HCT116 (cell line): ENCODE measurements around the gene TMEM98. TPM values are rescaled to one million over a fixed set of nuclear protein-coding genes. Genes with fewer than 3 reads are reported as not detected.

ENCODE experiments used
- ATAC-seq: fragments of 200-7000 bp; cut with Tn5 transposase; 2 replicates; pipeline ENCODE4 v1.9.1; 2020; ENCODE audit warnings: mild to moderate bottlenecking, moderate library complexity
- BruUV-seq: library from RNA; stranded (reverse); fragments of 400-500 nt; replicated peaks from 2 replicates; lab custom pipeline; 2021; lab: Mats Ljungman, UMichigan
- CTCF ChIA-PET: fragments of 300-600 bp; sonication (Branson Sonifier 250); formaldehyde crosslinking; loops from one replicate; lab custom pipeline; 2021; ENCODE audit warnings: antibody characterized with exemption; lab: Charles Lee
- POLR2A ChIA-PET: fragments of 300-600, 350-600 bp; sonication (Branson Sonifier 250); formaldehyde crosslinking; loops from one replicate; lab custom pipeline; 2021; ENCODE audit warnings: antibody characterized with exemption; lab: Charles Lee
- RAD21 ChIA-PET, 2 experiments: fragments of 300-600 bp; sonication (Branson Sonifier 250); formaldehyde crosslinking; loops; one replicate each; lab custom pipeline; 2023; ENCODE audit warnings: low total read pairs in 2 of 2; ENCODE audit not compliant: uncharacterized antibody in 2 of 2, unreplicated experiment in 2 of 2, low non-redundant PET in 1 of 2; lab: Charles Lee
- DNase-seq: peaks from one replicate; pipeline ENCODE4 v3.0.0-alpha.2; 2010; ENCODE audit warnings: low read depth, low spot score
- H2AFZ ChIP-seq: fragments of 200-600 bp; shearing (Covaris generic), sonication (generic); 2 replicates; pipeline ENCODE4 v1.6.1; 2017; ENCODE audit warnings: low read depth, mixed run types, mixed read lengths, antibody characterized with exemption, low read length; ENCODE audit not compliant: poor library complexity, severe bottlenecking
- H3K27ac ChIP-seq: 2 replicates; pipeline ENCODE4 v1.5.1; 2012; ENCODE audit warnings: low read depth, low read length
- H3K27me3 ChIP-seq: fragments of 200-600 bp; sonication (generic); 2 replicates; pipeline ENCODE4 v1.6.1; 2016; ENCODE audit warnings: mixed run types, low read length, mixed read lengths; ENCODE audit not compliant: insufficient read depth
- H3K36me3 ChIP-seq, 2 experiments: fragments of 200-500 bp in 1 of 2; fragments of 200-600 bp in 1 of 2; sonication (Bioruptor generic) in 1 of 2; sonication (generic) in 1 of 2; 2 replicates each; pipeline versions ENCODE4 v1.5.1 to v1.6.1; 2014 to 2016; ENCODE audit warnings: low read length in 2 of 2, inconsistent platforms in 1 of 2, mixed read lengths in 1 of 2, mixed run types in 1 of 2; ENCODE audit not compliant: insufficient read depth in 2 of 2, control insufficient read depth in 1 of 2
- H3K4me1 ChIP-seq, 2 experiments: fragments of 200-600 bp in 1 of 2; sonication (generic) in 1 of 2; 2 replicates each; pipeline versions ENCODE4 v1.5.1 to v1.6.1; 2012 to 2017; ENCODE audit warnings: low read length in 2 of 2, inconsistent platforms in 1 of 2, mild to moderate bottlenecking in 1 of 2, mixed read lengths in 1 of 2, mixed run types in 1 of 2, moderate library complexity in 1 of 2; ENCODE audit not compliant: insufficient read depth in 2 of 2, control insufficient read depth in 1 of 2
- H3K4me2 ChIP-seq: fragments of 200-600 bp; sonication (generic); 2 replicates; pipeline ENCODE4 v1.6.1; 2017; ENCODE audit warnings: mixed run types, low read length, mixed read lengths
- H3K4me3 ChIP-seq, 2 experiments: fragments of 200-600 bp in 1 of 2; sonication (generic) in 1 of 2; replicated peaks in 1 of 2; 2 replicates each; pipeline ENCODE4 v1.5.1; 2011 to 2016; ENCODE audit warnings: low read length in 2 of 2, control low read depth in 1 of 2, low read depth in 1 of 2, mild to moderate bottlenecking in 1 of 2, mixed read lengths in 1 of 2, mixed run types in 1 of 2
- H3K79me2 ChIP-seq: fragments of 200-600 bp; sonication (generic); 2 replicates; pipeline ENCODE4 v1.6.1; 2017; ENCODE audit warnings: mild to moderate bottlenecking, mixed run types, low read length, moderate library complexity, mixed read lengths; ENCODE audit not compliant: insufficient read depth
- H3K9ac ChIP-seq: fragments of 200-600 bp; sonication (generic); 2 replicates; pipeline ENCODE4 v1.6.1; 2016; ENCODE audit warnings: low read length, mixed read lengths
- H3K9me2 ChIP-seq: fragments of 200-600 bp; sonication (generic), shearing (Covaris generic); 2 replicates; pipeline ENCODE4 v1.6.1; 2017; ENCODE audit warnings: mixed run types, mild to moderate bottlenecking, moderate library complexity; ENCODE audit not compliant: insufficient read depth
- H3K9me3 ChIP-seq, 2 experiments: fragments of 200-500 bp in 1 of 2; fragments of 200-600 bp in 1 of 2; sonication (Bioruptor generic) in 1 of 2; sonication (generic) in 1 of 2; 2 replicates each; pipeline ENCODE4 v1.6.1; 2014 to 2017; ENCODE audit warnings: low read length in 2 of 2, mixed read lengths in 2 of 2, inconsistent platforms in 1 of 2, low read depth in 1 of 2, mild to moderate bottlenecking in 1 of 2, mixed run types in 1 of 2, moderate library complexity in 1 of 2; ENCODE audit not compliant: control insufficient read depth in 1 of 2, insufficient read depth in 1 of 2
- H4K20me1 ChIP-seq: fragments of 200-600 bp; sonication (generic), shearing (Covaris generic); 2 replicates; pipeline ENCODE4 v1.6.1; 2017; ENCODE audit warnings: mixed run types, mild to moderate bottlenecking, moderate library complexity; ENCODE audit not compliant: insufficient read depth
- CBX3 ChIP-seq: IDR thresholded peaks from 2 replicates; pipeline ENCODE4 v1.6.1; 2012; ENCODE audit warnings: low read depth
- CEBPB ChIP-seq: IDR thresholded peaks from 2 replicates; pipeline ENCODE4 v1.6.1; 2012; ENCODE audit warnings: low read depth
- EZH2 ChIP-seq: fragments of 200-600 bp; sonication (generic); IDR thresholded peaks from 2 replicates; pipeline ENCODE4 v1.6.1; 2017; ENCODE audit warnings: antibody characterized with exemption, mixed run types
- FOSL1 ChIP-seq: IDR thresholded peaks from 2 replicates; pipeline ENCODE4 v1.6.1; 2012; ENCODE audit warnings: low read depth
- JUND ChIP-seq: IDR thresholded peaks from 2 replicates; pipeline ENCODE4 v1.6.1; 2012
- POLR2A ChIP-seq: IDR thresholded peaks from 2 replicates; pipeline ENCODE4 v1.7.0; 2011; ENCODE audit warnings: borderline replicate concordance; ENCODE audit not compliant: insufficient read depth, insufficient read length; ENCODE audit errors: extremely low read depth
- RAD21 ChIP-seq: IDR thresholded peaks from 2 replicates; pipeline ENCODE4 v1.6.1; 2012; ENCODE audit warnings: low read depth, mild to moderate bottlenecking
- SRF ChIP-seq: IDR thresholded peaks from 2 replicates; pipeline ENCODE4 v1.6.1; 2012; ENCODE audit warnings: low read depth
- TCF7L2 ChIP-seq: IDR thresholded peaks from 2 replicates; pipeline ENCODE4 v1.7.0; 2011; ENCODE audit warnings: borderline replicate concordance, inconsistent platforms; ENCODE audit not compliant: insufficient read depth, insufficient read length; ENCODE audit errors: extremely low read depth
- ZNF274 ChIP-seq: fragments of 200-500 bp; sonication (Bioruptor generic); IDR thresholded peaks from 2 replicates; pipeline ENCODE4 v1.6.1; 2014; ENCODE audit warnings: mild to moderate bottlenecking, low read depth, low read length, inconsistent platforms
- intact Hi-C: fragments of 100-400 bp; cut with micrococcal nuclease; formaldehyde crosslinking; loops from 2 replicates; pipeline ENCODE4 v1.10.0; 2022
- total RNA-seq: library from RNA; stranded (reverse); gene quantifications from one replicate; pipeline ENCODE4 v1.2.1, GENCODE V29; 2021; ENCODE audit not compliant: unreplicated experiment
- TF ChIP-seq, protein P1 (sequence below): IDR thresholded peaks from 2 replicates; pipeline ENCODE4 v1.6.1; 2011; ENCODE audit warnings: mild to moderate bottlenecking, low read length, moderate library complexity; ENCODE audit not compliant: insufficient replicate concordance; ENCODE audit errors: extremely low read depth
- TF ChIP-seq, protein P2 (sequence below), 3 experiments: fragments of 200-600 bp in 1 of 3; sonication (generic) in 1 of 3; IDR thresholded peaks in 2 of 3; conservative IDR thresholded peaks in 1 of 3; 2 replicates each; pipeline ENCODE4 v1.5.1; 2012 to 2017; ENCODE audit warnings: low read depth in 2 of 3, low read length in 2 of 3, antibody characterized with exemption in 1 of 3, borderline replicate concordance in 1 of 3, control low read depth in 1 of 3, mild to moderate bottlenecking in 1 of 3, mixed read lengths in 1 of 3, mixed run types in 1 of 3, moderate library complexity in 1 of 3; ENCODE audit not compliant: insufficient read depth in 1 of 3
- TF ChIP-seq, protein P3 (sequence below): IDR thresholded peaks from 2 replicates; pipeline ENCODE4 v1.6.1; 2012; ENCODE audit warnings: low read depth

Gene TMEM98
- total RNA-seq, 1 experiment from 2014 or later, result 29.3 TPM

DNA sequence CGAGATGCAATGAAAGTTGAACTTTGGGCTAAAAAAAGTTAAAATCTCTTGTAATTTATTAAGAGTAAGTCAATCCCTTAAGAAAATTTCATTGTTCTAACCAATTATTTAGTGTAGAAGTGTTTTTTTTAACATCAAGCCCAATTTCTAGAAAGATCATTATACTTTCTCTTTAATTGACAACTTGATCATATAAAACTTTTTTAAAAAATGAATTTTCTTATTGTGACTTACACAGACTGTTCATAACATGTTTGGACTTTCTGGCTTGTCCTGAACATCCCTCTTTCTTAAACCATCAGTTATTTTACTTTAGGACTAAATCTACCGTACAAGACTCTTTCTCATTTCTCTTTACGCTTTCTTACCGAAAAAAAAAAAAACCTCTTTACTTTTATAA is 26.2 kb upstream of the TMEM98 start (continued):
- TF ChIP-seq TCF7L2 (no peak), CEBPB (no peak), FOSL1 (no peak), ZNF274 (no peak), POLR2A (no peak), RAD21 (no peak), SRF (no peak), CBX3 (no peak), JUND (no peak)
- TF ChIP-seq, protein P1, sequence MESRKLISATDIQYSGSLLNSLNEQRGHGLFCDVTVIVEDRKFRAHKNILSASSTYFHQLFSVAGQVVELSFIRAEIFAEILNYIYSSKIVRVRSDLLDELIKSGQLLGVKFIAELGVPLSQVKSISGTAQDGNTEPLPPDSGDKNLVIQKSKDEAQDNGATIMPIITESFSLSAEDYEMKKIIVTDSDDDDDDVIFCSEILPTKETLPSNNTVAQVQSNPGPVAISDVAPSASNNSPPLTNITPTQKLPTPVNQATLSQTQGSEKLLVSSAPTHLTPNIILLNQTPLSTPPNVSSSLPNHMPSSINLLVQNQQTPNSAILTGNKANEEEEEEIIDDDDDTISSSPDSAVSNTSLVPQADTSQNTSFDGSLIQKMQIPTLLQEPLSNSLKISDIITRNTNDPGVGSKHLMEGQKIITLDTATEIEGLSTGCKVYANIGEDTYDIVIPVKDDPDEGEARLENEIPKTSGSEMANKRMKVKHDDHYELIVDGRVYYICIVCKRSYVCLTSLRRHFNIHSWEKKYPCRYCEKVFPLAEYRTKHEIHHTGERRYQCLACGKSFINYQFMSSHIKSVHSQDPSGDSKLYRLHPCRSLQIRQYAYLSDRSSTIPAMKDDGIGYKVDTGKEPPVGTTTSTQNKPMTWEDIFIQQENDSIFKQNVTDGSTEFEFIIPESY, result no peak
- TF ChIP-seq, all 23 proteins: peak for 0

GRCh38 chr17:32903774-32904673 is 23.9 kb upstream of the TMEM98 start:
- ChIA-PET POLR2A (no interaction called here), CTCF (interaction anchor here (0.9 kb wide), 1 partner anchor 27 kb away, joined by 4 read pairs; the partner anchor contains the start of gene MYO1D), RAD21 (no interaction called here)
- no peak for ATAC-seq
- Histone ChIP-seq H3K9me3 (no peaks in the 10 kb centered on the region), H3K4me3 (no peak overlapping the region), H3K79me2 (no peaks in the 10 kb centered on the region), H3K4me1 (no peaks in the 10 kb centered on the region), H2AFZ (no peak overlapping the region), H3K9ac (no peak overlapping the region), H3K4me2 (no peak overlapping the region), H3K27me3 (no peaks in the 10 kb centered on the region), H3K27ac (no peak overlapping the region), H4K20me1 (no peaks in the 10 kb centered on the region), H3K36me3 (no peaks in the 10 kb centered on the region), H3K9me2 (no peaks in the 10 kb centered on the region)
- intact Hi-C loops, result no loop called here
- TF ChIP-seq, protein P2, sequence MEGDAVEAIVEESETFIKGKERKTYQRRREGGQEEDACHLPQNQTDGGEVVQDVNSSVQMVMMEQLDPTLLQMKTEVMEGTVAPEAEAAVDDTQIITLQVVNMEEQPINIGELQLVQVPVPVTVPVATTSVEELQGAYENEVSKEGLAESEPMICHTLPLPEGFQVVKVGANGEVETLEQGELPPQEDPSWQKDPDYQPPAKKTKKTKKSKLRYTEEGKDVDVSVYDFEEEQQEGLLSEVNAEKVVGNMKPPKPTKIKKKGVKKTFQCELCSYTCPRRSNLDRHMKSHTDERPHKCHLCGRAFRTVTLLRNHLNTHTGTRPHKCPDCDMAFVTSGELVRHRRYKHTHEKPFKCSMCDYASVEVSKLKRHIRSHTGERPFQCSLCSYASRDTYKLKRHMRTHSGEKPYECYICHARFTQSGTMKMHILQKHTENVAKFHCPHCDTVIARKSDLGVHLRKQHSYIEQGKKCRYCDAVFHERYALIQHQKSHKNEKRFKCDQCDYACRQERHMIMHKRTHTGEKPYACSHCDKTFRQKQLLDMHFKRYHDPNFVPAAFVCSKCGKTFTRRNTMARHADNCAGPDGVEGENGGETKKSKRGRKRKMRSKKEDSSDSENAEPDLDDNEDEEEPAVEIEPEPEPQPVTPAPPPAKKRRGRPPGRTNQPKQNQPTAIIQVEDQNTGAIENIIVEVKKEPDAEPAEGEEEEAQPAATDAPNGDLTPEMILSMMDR (IDR thresholded peaks at IDR 0.05 in 2 of 3, conservative IDR thresholded peaks at IDR 0.05 in 1 of 3; ENCODE audit: borderline replicate concordance in 1 of 3, insufficient read depth in 1 of 3, low read depth in 2 of 3, low read length in 2 of 3), result no peak
- TF ChIP-seq, protein P3, sequence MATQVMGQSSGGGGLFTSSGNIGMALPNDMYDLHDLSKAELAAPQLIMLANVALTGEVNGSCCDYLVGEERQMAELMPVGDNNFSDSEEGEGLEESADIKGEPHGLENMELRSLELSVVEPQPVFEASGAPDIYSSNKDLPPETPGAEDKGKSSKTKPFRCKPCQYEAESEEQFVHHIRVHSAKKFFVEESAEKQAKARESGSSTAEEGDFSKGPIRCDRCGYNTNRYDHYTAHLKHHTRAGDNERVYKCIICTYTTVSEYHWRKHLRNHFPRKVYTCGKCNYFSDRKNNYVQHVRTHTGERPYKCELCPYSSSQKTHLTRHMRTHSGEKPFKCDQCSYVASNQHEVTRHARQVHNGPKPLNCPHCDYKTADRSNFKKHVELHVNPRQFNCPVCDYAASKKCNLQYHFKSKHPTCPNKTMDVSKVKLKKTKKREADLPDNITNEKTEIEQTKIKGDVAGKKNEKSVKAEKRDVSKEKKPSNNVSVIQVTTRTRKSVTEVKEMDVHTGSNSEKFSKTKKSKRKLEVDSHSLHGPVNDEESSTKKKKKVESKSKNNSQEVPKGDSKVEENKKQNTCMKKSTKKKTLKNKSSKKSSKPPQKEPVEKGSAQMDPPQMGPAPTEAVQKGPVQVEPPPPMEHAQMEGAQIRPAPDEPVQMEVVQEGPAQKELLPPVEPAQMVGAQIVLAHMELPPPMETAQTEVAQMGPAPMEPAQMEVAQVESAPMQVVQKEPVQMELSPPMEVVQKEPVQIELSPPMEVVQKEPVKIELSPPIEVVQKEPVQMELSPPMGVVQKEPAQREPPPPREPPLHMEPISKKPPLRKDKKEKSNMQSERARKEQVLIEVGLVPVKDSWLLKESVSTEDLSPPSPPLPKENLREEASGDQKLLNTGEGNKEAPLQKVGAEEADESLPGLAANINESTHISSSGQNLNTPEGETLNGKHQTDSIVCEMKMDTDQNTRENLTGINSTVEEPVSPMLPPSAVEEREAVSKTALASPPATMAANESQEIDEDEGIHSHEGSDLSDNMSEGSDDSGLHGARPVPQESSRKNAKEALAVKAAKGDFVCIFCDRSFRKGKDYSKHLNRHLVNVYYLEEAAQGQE, result no peak
- TF ChIP-seq EZH2, result no peak
- no TSS peak for BruUV-seq
- DNase-seq, result no peak
